Thyroid gland (tissue), 4 donors: Measurements from ENCODE around the gene EPHA1. TPM values are rescaled to one million over a fixed set of nuclear protein-coding genes. Genes with fewer than 3 reads are reported as not detected.

ENCODE experiments used
- DNase-seq, 2 donors: peaks; one replicate each; pipeline ENCODE4 v3.0.0-alpha.2; 2019
- H3K27ac ChIP-seq, 3 donors: fragments of 200-600 bp; sonication (generic); 1 replicate in 2 of 3; 2 replicates in 1 of 3; pipeline ENCODE4 v1.5.1; 2016 to 2019; ENCODE audit warnings: mild to moderate bottlenecking in 1 of 3, moderate library complexity in 1 of 3
- H3K27me3 ChIP-seq: fragments of 200-600 bp; sonication (generic); one replicate; pipeline ENCODE4 v1.5.1; 2019
- H3K36me3 ChIP-seq, 2 donors: fragments of 200-600 bp; sonication (generic); one replicate each; pipeline ENCODE4 v1.5.1; 2016 to 2019
- H3K4me1 ChIP-seq, 2 donors: fragments of 200-600 bp; sonication (generic); one replicate each; pipeline ENCODE4 v1.5.1; 2017 to 2019
- H3K4me3 ChIP-seq, 3 donors: fragments of 200-600 bp; sonication (generic); replicated peaks in 1 of 3; 1 replicate in 2 of 3; 2 replicates in 1 of 3; pipeline ENCODE4 v1.5.1; 2016; ENCODE audit warnings: mild to moderate bottlenecking in 1 of 3
- H3K9me3 ChIP-seq: fragments of 200-600 bp; sonication (generic); one replicate; pipeline ENCODE4 v1.5.1; 2017
- CTCF ChIP-seq, 6 experiments: fragments of 200-600 bp in 3 of 6; fragments of 450-650 bp in 3 of 6; sonication (generic) in 3 of 6; IDR thresholded peaks; one replicate each; pipeline ENCODE4 v1.5.1; 2016 to 2019; ENCODE audit warnings: antibody characterized with exemption in 6 of 6, mild to moderate bottlenecking in 2 of 6, inconsistent platforms in 1 of 6, moderate library complexity in 1 of 6
- POLR2A ChIP-seq, 2 donors: fragments of 450-650 bp; IDR thresholded peaks; one replicate each; pipeline ENCODE4 v1.6.1; 2017; ENCODE audit warnings: antibody characterized with exemption in 2 of 2, mild to moderate bottlenecking in 2 of 2, moderate library complexity in 1 of 2
- WGBS, 2 donors: methylation state at CpG; one replicate each; pipeline ENCODE4 v1.1.5; 2017; 5-methylcytosine and 5-hydroxymethylcytosine counted together
- intact Hi-C: fragments of 100-400 bp; cut with DNase I; formaldehyde crosslinking; loops from one replicate; pipeline ENCODE4 v1.15.1; 2023
- microRNA-seq: library from miRNA; unstranded; fragments of <30 nt; microRNA quantifications from one replicate; pipeline ENCODE4, GENCODE V29; 2016
- small RNA-seq: library from RNA; depleted of rRNA; stranded (forward); fragments of <200 nt; gene quantifications from one replicate; pipeline ENCODE3, GENCODE V24; 2016
- total RNA-seq, 4 donors: library from RNA; depleted of rRNA; stranded (reverse); fragments of >200 nt; gene quantifications; one replicate each; pipeline ENCODE4 v1.2.3, GENCODE V29; 2016

Gene EPHA1
- total RNA-seq, 4 donors from 2014 or later: 7.5 to 22.4 (median 16.4) TPM

DNA sequence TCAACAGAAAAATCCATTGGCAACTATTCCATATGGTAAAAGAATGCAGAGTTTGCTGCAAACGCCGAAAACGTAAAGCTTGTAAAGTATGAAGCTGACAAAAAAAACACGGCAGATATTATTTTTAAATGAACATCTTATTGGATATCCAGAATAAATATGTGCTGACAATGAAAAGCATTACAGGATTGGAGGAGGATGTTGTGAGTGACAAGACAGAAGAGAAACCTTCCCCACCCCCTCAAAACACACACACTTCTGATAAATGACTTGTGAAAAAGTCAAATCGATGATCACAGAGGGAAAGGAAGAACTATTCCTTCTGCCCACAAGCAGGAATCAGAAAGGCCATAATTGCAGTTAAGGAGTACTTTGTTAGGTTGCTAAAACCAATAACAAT lies 60.7 kb downstream of the EPHA1 start:
- 68 to 80% methylated on average over 5 of the region's 5 CpGs for WGBS, 2 donors
- no peaks in the 10 kb centered on the region for H3K27me3 ChIP-seq
- H3K4me3 ChIP-seq: no peak overlapping the region
- TF ChIP-seq CTCF (IDR thresholded peaks at IDR 0.05): no peak
- TF ChIP-seq POLR2A (IDR thresholded peaks at IDR 0.05): no peak
- peaks cover 4 to 6% of the 10 kb centered on the region in 2 donors for H3K4me1 ChIP-seq
- DNase-seq: no peak
- no peaks in the 10 kb centered on the region for H3K9me3 ChIP-seq
- intact Hi-C loops: no loop called here
- H3K36me3 ChIP-seq: no peaks in the 10 kb centered on the region
- no peak overlapping the region for H3K27ac ChIP-seq

DNA sequence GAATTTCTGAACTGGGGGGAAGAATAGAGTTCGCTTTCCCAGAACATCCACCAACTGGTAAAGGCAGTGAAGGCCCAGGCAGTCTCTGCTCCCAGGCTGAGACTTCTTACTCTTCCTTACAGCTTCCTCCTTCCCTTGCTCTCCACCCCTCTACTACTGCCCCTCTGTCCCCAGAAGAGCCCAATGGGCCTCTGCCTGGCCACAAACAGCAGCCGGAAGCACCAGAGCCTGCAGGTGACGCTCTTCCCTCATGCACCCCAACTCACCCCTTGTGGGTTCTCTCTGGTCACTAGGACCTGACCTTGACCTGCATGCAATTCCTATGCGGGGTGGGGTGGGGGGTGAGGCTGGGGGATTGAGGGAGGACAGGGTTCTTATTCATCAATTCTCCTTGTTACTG lies 62.6 kb downstream of the EPHA1 start:
- Histone ChIP-seq H3K36me3 (no peaks in the 10 kb centered on the region), H3K27ac (no peak overlapping the region), H3K4me1 (peaks cover 4 to 6% of the 10 kb centered on the region in 2 donors), H3K4me3 (no peak overlapping the region), H3K9me3 (no peaks in the 10 kb centered on the region), H3K27me3 (no peaks in the 10 kb centered on the region)
- WGBS, 2 donors: 69 to 86% methylated on average over 4 of the region's 4 CpGs
- intact Hi-C loops: no loop called here
- no peak for DNase-seq
- TF ChIP-seq CTCF (IDR thresholded peaks at IDR 0.05): no peak
- TF ChIP-seq POLR2A (IDR thresholded peaks at IDR 0.05): no peak

DNA sequence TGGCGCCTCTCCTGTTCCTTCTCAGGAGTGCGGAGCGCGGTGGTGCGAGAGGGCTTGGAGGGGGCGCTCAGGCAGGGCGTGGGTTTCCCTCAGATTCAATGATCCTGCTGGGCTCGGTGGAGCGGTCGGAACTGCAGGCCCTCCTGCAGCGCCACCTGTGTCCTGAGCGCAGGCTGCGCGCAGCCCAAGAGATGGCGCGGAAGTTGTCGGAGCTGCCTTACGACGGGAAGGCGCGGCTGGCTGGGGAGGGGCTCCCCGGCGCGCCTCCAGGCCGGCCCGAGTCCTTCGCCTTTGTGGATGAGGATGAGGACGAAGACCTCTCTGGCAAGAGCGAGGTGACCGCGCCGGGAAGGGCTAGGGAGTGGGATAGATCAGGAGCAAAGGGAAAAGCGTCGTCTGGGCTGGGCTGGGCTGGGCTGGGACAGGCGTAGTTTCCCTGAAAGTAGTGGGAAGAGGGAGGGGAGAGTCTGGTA lies 63.2 kb downstream of the EPHA1 start:
- no peak overlapping the region for H3K27ac ChIP-seq
- 6 to 9% methylated on average over 19 to 22 of the region's 35 CpGs for WGBS, 2 donors
- no peaks in the 10 kb centered on the region for H3K36me3 ChIP-seq
- no peaks in the 10 kb centered on the region for H3K27me3 ChIP-seq
- peaks cover 4 to 6% of the 10 kb centered on the region in 2 donors for H3K4me1 ChIP-seq
- TF ChIP-seq POLR2A (IDR thresholded peaks at IDR 0.05): no peak
- TF ChIP-seq CTCF (IDR thresholded peaks at IDR 0.05): peak in 5 of 6 experiments; percentile 41 to 71 (median 46)
- H3K9me3 ChIP-seq: no peaks in the 10 kb centered on the region
- peak; percentile 56 to 62 for DNase-seq
- intact Hi-C loops: no loop called here
- peak overlapping the region in 1 of 3 donors; percentile 3 for H3K4me3 ChIP-seq

DNA sequence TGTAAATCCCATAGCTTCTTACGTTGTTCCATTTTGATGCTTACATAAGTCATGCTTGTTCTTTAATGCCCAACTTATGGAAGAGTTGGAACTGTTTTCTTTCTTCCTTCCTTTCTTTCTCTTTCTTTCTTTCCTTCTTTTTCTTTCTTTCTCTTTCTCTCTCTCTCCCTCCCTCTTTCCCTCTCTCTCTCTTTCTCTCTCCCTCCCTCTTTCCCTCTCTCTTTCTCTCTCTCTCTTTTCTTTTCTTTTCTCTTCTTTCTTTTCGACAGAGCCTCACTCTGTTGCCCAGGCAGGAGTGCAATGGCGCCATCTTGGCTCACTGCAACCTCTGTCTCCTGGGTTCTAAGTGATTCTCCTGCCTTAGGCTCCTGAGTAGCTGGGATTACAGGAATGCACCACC lies 65.1 kb downstream of the EPHA1 start:
- Histone ChIP-seq H3K4me1 (peaks cover 4 to 6% of the 10 kb centered on the region in 2 donors), H3K9me3 (no peaks in the 10 kb centered on the region), H3K27ac (no peak overlapping the region), H3K4me3 (no peak overlapping the region), H3K36me3 (no peaks in the 10 kb centered on the region), H3K27me3 (no peaks in the 10 kb centered on the region)
- intact Hi-C loops: no loop called here
- WGBS, 2 donors: 60 to 93% methylated on average over 3 of the region's 3 CpGs
- no peak for DNase-seq
- no peak for TF ChIP-seq POLR2A (IDR thresholded peaks at IDR 0.05)
- no peak for TF ChIP-seq CTCF (IDR thresholded peaks at IDR 0.05)

DNA sequence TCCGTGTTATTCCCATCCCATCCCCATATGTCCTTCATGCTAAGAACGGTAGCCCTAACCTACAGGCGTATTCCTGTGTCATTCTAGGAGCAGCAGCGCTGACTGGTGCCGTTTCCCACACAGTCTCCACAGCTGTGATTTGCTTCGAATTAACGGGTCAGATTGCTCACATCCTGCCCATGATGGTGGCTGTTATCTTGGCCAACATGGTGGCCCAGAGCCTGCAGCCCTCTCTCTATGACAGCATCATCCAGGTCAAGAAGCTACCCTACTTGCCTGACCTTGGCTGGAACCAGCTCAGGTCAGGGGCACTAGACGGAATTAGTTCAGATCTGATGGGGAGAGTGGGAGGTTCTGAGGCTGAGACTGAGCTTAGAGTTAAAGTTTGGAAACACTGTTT lies 66.8 kb downstream of the EPHA1 start:
- no peaks in the 10 kb centered on the region for H3K36me3 ChIP-seq
- WGBS, 2 donors: 93 to 95% methylated on average over 7 to 8 of the region's 8 CpGs
- intact Hi-C loops: no loop called here
- no peak for DNase-seq
- H3K27me3 ChIP-seq: no peaks in the 10 kb centered on the region
- no peak overlapping the region for H3K27ac ChIP-seq
- H3K4me3 ChIP-seq: no peak overlapping the region
- H3K4me1 ChIP-seq: peaks cover 4 to 6% of the 10 kb centered on the region in 2 donors
- no peaks in the 10 kb centered on the region for H3K9me3 ChIP-seq
- TF ChIP-seq POLR2A (IDR thresholded peaks at IDR 0.05) (no peak), CTCF (IDR thresholded peaks at IDR 0.05) (no peak)

Small RNA genes within 50 kb of the gene (microRNA-seq; reads per million reads assigned to microRNA genes)
- gene MIR6892: not detected

Small RNA genes within 50 kb of the gene (small RNA-seq; reads per million reads assigned to genes)
- gene MIR6892: not detected

Other genes starting within 250 kb of the EPHA1 start
- gene TAS2R39, start 225.4 kb downstream of the EPHA1 start, total RNA-seq: not detected
- gene TAS2R40, start 186.8 kb downstream of the EPHA1 start, total RNA-seq: not detected
- gene GSTK1, start 145.4 kb downstream of the EPHA1 start, total RNA-seq: 100 to 1,000 TPM; 147 to 319 (median 220) TPM
- 10 to 100 TPM in 2 of 4 donors, 1 to 10 TPM in 2; 6.6 to 50.2 (median 19.6) TPM for gene TMEM139, start 123.9 kb downstream of the EPHA1 start, total RNA-seq
- gene CASP2, start 120.5 kb downstream of the EPHA1 start, total RNA-seq: 10 to 100 TPM; 13.0 to 21.7 (median 17.5) TPM
- gene CLCN1, start 92.7 kb downstream of the EPHA1 start, total RNA-seq: not detected
- under 1 TPM in 2 of 4 donors, not detected in 2; 0.11 to 0.54 TPM for gene FAM131B, start 46.1 kb downstream of the EPHA1 start, total RNA-seq
- gene ZYX, start 27.5 kb downstream of the EPHA1 start, total RNA-seq: 10 to 100 TPM; 24.6 to 55.4 (median 31.3) TPM
- gene TAS2R60, start 34.6 kb upstream of the EPHA1 start, total RNA-seq: not detected
- gene TAS2R41, start 69.0 kb upstream of the EPHA1 start, total RNA-seq: not detected
- 1 to 10 TPM in 3 of 4 donors, not detected in 1; 1.0 to 5.9 (median 3.3) TPM for gene CTAGE15, start 162.9 kb upstream of the EPHA1 start, total RNA-seq
- 1 to 10 TPM; 1.0 to 2.4 (median 1.8) TPM for gene TCAF2, start 212.1 kb upstream of the EPHA1 start, total RNA-seq